Measurements from ENCODE around the gene FBXO36. TPM values are rescaled to one million over a fixed set of nuclear protein-coding genes. Genes with fewer than 3 reads are reported as not detected.
A peak's percentile ranks its signal among the peaks of the same experiment; 100 is the strongest.

Gene FBXO36
- 3.6 TPM for total RNA-seq (ENCODE audit: unreplicated experiment)
- long read RNA-seq, partial matches to known transcripts: 0 of 4 reads
- long read RNA-seq, other reads (novel, unspliced or antisense): 0 of 4 reads

GRCh38 chr2:229922449-229923386 lies at the start of gene FBXO36:
TSS of gene FBXO36 (plus strand) at chr2:229922503. CDS start at chr2:229922514, 11 bp downstream.
- peaks cover 10% of the 10 kb centered on the region for H3K36me3 Mint-ChIP-seq (ENCODE audit: low read depth, unreplicated experiment)
- peak within 1 kb of the TSS; percentile 100 for H3K4me3 Mint-ChIP-seq (ENCODE audit: unreplicated experiment)
- peaks cover 19% of the 10 kb centered on the region for H3K27me3 Mint-ChIP-seq (ENCODE audit: unreplicated experiment)
- H3K9me3 Mint-ChIP-seq (ENCODE audit: unreplicated experiment): no peaks in the 10 kb centered on the region
- H3K4me1 Mint-ChIP-seq (ENCODE audit: unreplicated experiment): peaks cover 24% of the 10 kb centered on the region
- peak; percentile 85 for DNase-seq (ENCODE audit: low spot score)
- no peak for TF ChIP-seq CTCF (IDR thresholded peaks at IDR 0.05; ENCODE audit: unreplicated experiment)
- H3K27ac Mint-ChIP-seq (ENCODE audit: unreplicated experiment): peak within 1 kb of the TSS; percentile 98

- Mint-ChIP-seq H3K4me3 (ENCODE audit: unreplicated experiment) (no peak overlapping the region), H3K27me3 (ENCODE audit: unreplicated experiment) (no peaks in the 10 kb centered on the region), H3K9me3 (ENCODE audit: unreplicated experiment) (no peaks in the 10 kb centered on the region), H3K27ac (ENCODE audit: unreplicated experiment) (peak overlapping the region; percentile 10), H3K36me3 (ENCODE audit: low read depth, unreplicated experiment) (peaks cover 13% of the 10 kb centered on the region), H3K4me1 (ENCODE audit: unreplicated experiment) (peaks cover 9% of the 10 kb centered on the region)
- DNase-seq (ENCODE audit: low spot score): no peak
- no peak for TF ChIP-seq CTCF (IDR thresholded peaks at IDR 0.05; ENCODE audit: unreplicated experiment)
Measured at GRCh38 chr2:229873123-229873581, 49.2 kb upstream of the FBXO36 start.

GRCh38 chr2:229874647-229875046 lies 47.7 kb upstream of the FBXO36 start:
- Mint-ChIP-seq H3K4me1 (ENCODE audit: unreplicated experiment) (peaks cover 9% of the 10 kb centered on the region), H3K4me3 (ENCODE audit: unreplicated experiment) (no peak overlapping the region), H3K27me3 (ENCODE audit: unreplicated experiment) (no peaks in the 10 kb centered on the region), H3K9me3 (ENCODE audit: unreplicated experiment) (no peaks in the 10 kb centered on the region), H3K27ac (ENCODE audit: unreplicated experiment) (peak overlapping the region; percentile 24), H3K36me3 (ENCODE audit: low read depth, unreplicated experiment) (peaks cover 18% of the 10 kb centered on the region)
- no peak for TF ChIP-seq CTCF (IDR thresholded peaks at IDR 0.05; ENCODE audit: unreplicated experiment)
- DNase-seq (ENCODE audit: low spot score): no peak

GRCh38 chr2:229875549-229875948 lies 46.8 kb upstream of the FBXO36 start:
- H3K27me3 Mint-ChIP-seq (ENCODE audit: unreplicated experiment): no peaks in the 10 kb centered on the region
- H3K9me3 Mint-ChIP-seq (ENCODE audit: unreplicated experiment): no peaks in the 10 kb centered on the region
- H3K36me3 Mint-ChIP-seq (ENCODE audit: low read depth, unreplicated experiment): peaks cover 13% of the 10 kb centered on the region
- peaks cover 2% of the 10 kb centered on the region for H3K4me1 Mint-ChIP-seq (ENCODE audit: unreplicated experiment)
- H3K27ac Mint-ChIP-seq (ENCODE audit: unreplicated experiment): no peak overlapping the region
- H3K4me3 Mint-ChIP-seq (ENCODE audit: unreplicated experiment): no peak overlapping the region
- no peak for DNase-seq (ENCODE audit: low spot score)
- TF ChIP-seq CTCF (IDR thresholded peaks at IDR 0.05; ENCODE audit: unreplicated experiment): no peak
